Measurements from ENCODE around the gene SRSF9.

SRSF9 gene

GRCh38 chr12:120416490-120417216 lies 52.9 kb downstream of the SRSF9 start:
- Mint-ChIP-seq H3K4me3 (no peak overlapping the region), H3K9me3 (no peaks in the 10 kb centered on the region), H3K36me3 (ENCODE audit: low read depth) (no peaks in the 10 kb centered on the region), H3K27ac (no peak overlapping the region), H3K27me3 (no peaks in the 10 kb centered on the region), H3K4me1 (no peaks in the 10 kb centered on the region)
- no peak for ATAC-seq
- no peak for DNase-seq

GRCh38 chr12:120413901-120414695 lies 55.5 kb downstream of the SRSF9 start:
- no peak overlapping the region for H3K4me3 Mint-ChIP-seq
- no peaks in the 10 kb centered on the region for H3K9me3 Mint-ChIP-seq
- H3K27me3 Mint-ChIP-seq, result no peaks in the 10 kb centered on the region
- H3K27ac Mint-ChIP-seq, result no peak overlapping the region
- H3K4me1 Mint-ChIP-seq, result no peaks in the 10 kb centered on the region
- ATAC-seq, result no peak
- H3K36me3 Mint-ChIP-seq (ENCODE audit: low read depth), result no peaks in the 10 kb centered on the region
- no peak for DNase-seq

- no peak for DNase-seq
- no peak for ATAC-seq
- no peak overlapping the region for H3K27ac Mint-ChIP-seq
- H3K9me3 Mint-ChIP-seq, result no peaks in the 10 kb centered on the region
- no peaks in the 10 kb centered on the region for H3K36me3 Mint-ChIP-seq (ENCODE audit: low read depth)
- H3K4me3 Mint-ChIP-seq, result no peak overlapping the region
- H3K4me1 Mint-ChIP-seq, result no peaks in the 10 kb centered on the region
- no peaks in the 10 kb centered on the region for H3K27me3 Mint-ChIP-seq
Observed at GRCh38 chr12:120412421-120412820, 57.1 kb downstream of the SRSF9 start.

All from activated naive CD8-positive, alpha-beta T cell treated with anti-CD3 and anti-CD28 coated beads, Interleukin-2, amount 50 U/mL, for 24 hours (primary cell).